ENCODE data around the gene NSFL1C. TPM values are rescaled to one million over a fixed set of nuclear protein-coding genes. Genes with fewer than 3 reads are reported as not detected.

NSFL1C gene
- total RNA-seq, 3 donors from 2014 or later = 70.3 to 84.1 (median 80.0) TPM

DNA sequence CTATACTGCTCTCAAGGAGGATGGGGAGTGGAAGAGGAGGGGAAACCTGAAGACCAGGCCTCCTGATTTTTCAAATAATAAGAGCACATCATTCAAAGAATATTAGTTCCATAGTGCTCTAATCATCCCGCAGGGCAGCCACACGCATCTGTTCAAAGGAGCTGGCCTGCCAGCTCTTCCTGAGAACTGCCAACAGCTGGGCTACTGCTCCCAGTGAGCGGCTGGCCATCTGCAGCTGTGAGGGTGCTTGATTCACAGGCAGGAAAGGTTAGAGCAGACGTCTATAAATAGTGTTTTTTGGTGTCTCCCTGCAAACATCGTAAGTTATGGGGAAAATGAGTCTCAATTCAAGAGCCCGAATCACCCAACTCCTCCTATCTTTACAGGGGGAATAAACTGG is 17.3 kb downstream of the NSFL1C start:
- TF ChIP-seq, protein P1, sequence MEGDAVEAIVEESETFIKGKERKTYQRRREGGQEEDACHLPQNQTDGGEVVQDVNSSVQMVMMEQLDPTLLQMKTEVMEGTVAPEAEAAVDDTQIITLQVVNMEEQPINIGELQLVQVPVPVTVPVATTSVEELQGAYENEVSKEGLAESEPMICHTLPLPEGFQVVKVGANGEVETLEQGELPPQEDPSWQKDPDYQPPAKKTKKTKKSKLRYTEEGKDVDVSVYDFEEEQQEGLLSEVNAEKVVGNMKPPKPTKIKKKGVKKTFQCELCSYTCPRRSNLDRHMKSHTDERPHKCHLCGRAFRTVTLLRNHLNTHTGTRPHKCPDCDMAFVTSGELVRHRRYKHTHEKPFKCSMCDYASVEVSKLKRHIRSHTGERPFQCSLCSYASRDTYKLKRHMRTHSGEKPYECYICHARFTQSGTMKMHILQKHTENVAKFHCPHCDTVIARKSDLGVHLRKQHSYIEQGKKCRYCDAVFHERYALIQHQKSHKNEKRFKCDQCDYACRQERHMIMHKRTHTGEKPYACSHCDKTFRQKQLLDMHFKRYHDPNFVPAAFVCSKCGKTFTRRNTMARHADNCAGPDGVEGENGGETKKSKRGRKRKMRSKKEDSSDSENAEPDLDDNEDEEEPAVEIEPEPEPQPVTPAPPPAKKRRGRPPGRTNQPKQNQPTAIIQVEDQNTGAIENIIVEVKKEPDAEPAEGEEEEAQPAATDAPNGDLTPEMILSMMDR (IDR thresholded peaks at IDR 0.05) = no peak
- ATAC-seq = no peak
- no peak for DNase-seq
- Histone ChIP-seq H3K9me3 (no peaks in the 10 kb centered on the region), H3K4me1 (ENCODE audit: low read depth) (no peaks in the 10 kb centered on the region), H3K4me3 (no peak overlapping the region), H3K36me3 (ENCODE audit: low read depth) (peaks cover 34% of the 10 kb centered on the region)
- intact Hi-C loops (cut with DNase I, micrococcal nuclease) = no loop called here

DNA sequence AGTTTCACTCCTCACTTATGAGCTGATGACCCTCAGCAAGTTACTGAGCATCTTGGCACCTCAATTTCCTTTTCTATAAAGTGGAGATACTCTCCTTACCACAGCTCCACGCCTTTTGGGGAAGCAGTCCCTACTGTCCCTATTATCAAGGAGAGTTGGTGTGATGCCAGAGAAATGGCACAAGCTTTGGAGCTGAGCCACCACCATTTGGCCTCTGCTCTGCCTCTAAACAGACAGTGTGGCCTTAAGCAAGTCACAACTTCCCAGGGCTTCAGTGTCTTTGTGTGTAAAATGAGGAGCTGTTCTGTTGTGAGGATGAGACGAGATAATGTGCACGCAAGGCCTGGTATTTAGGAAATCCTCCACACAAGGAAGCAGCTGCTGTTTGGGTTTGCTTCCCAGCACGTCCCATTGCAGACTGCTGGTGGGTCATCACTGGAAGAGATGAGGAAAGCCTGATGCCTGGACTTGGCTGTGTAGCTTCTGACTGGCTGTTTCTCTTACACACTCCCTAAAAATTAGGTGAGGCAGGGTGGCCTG is 18.5 kb downstream of the NSFL1C start:
- intact Hi-C loops (cut with DNase I, micrococcal nuclease) = no loop called here
- TF ChIP-seq, protein P1 (IDR thresholded peaks at IDR 0.05) = no peak
- DNase-seq = no peak

GRCh38 chr20:1446536-1446935 is 20.1 kb downstream of the NSFL1C start:
- ATAC-seq = no peak
- TF ChIP-seq, protein P1 (IDR thresholded peaks at IDR 0.05) = no peak
- H3K9me3 ChIP-seq = no peaks in the 10 kb centered on the region
- H3K4me1 ChIP-seq (ENCODE audit: low read depth) = no peaks in the 10 kb centered on the region
- no peak overlapping the region for H3K4me3 ChIP-seq
- intact Hi-C loops (cut with DNase I, micrococcal nuclease) = no loop called here
- DNase-seq = no peak
- peaks cover 34% of the 10 kb centered on the region for H3K36me3 ChIP-seq (ENCODE audit: low read depth)

More for the DNA sequence above, 18.5 kb downstream of the NSFL1C start:
- Histone ChIP-seq H3K4me3 (no peak overlapping the region), H3K36me3 (ENCODE audit: low read depth) (peaks cover 38% of the 10 kb centered on the region), H3K4me1 (ENCODE audit: low read depth) (no peaks in the 10 kb centered on the region), H3K9me3 (no peaks in the 10 kb centered on the region)
- no peak for ATAC-seq

GRCh38 chr20:1443085-1443484 is 23.6 kb downstream of the NSFL1C start:
- intact Hi-C loops (cut with DNase I, micrococcal nuclease) = no loop called here
- H3K36me3 ChIP-seq (ENCODE audit: low read depth) = peaks cover 18% of the 10 kb centered on the region
- ATAC-seq (no peak), DNase-seq (no peak)
- TF ChIP-seq, protein P1 (IDR thresholded peaks at IDR 0.05) = no peak
- peaks cover 2% of the 10 kb centered on the region for H3K4me1 ChIP-seq (ENCODE audit: low read depth)
- H3K4me3 ChIP-seq = no peak overlapping the region
- H3K9me3 ChIP-seq = no peaks in the 10 kb centered on the region

DNA sequence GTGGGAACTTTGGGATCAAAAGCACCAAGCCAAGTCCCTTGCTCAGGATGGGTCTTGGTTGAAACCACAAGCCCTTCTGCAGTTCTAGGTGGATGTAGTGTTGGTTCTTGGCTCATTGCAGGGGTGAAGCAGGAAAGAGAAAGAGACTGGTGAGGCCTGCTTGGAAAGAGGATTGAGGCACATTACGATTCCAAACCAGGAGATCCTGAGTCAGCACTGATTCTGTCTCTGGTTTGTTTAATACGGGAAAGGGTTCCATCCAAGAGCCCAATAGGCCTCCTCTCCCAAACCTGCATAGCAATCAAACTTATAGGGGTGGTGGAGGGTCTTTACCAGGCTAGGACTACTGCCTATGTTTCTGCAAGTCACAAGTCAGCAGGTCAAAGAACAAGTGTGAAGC is 24.3 kb downstream of the NSFL1C start:
- Histone ChIP-seq H3K36me3 (ENCODE audit: low read depth) (peaks cover 18% of the 10 kb centered on the region), H3K4me1 (ENCODE audit: low read depth) (peaks cover 2% of the 10 kb centered on the region), H3K9me3 (no peaks in the 10 kb centered on the region), H3K4me3 (no peak overlapping the region)
- intact Hi-C loops (cut with DNase I, micrococcal nuclease) = no loop called here
- ATAC-seq = no peak
- TF ChIP-seq, protein P1 (IDR thresholded peaks at IDR 0.05) = no peak
- DNase-seq = no peak

DNA sequence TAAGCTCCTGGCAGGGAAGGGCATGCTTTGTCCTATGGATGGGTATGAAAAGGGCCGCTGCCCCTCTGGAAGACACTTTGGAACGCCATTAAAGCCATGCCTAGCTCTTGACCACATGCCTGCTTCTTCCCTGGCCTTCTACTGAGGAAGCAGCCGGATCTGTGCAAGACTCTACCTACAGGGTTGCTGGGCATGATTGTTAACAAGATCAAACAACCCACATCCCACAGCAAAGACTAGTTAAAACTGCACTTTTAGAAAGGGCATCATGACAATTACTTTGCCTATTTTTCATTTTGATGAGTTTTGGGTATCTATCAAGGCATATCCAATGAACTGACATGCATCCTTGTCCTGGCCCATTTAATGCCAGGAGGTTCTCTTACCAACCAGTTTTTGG is 25.5 kb downstream of the NSFL1C start:
- TF ChIP-seq, protein P1 (IDR thresholded peaks at IDR 0.05) = no peak
- Histone ChIP-seq H3K36me3 (ENCODE audit: low read depth) (peaks cover 18% of the 10 kb centered on the region), H3K9me3 (no peaks in the 10 kb centered on the region), H3K4me1 (ENCODE audit: low read depth) (peaks cover 2% of the 10 kb centered on the region), H3K4me3 (no peak overlapping the region)
- ATAC-seq (no peak), DNase-seq (no peak)
- intact Hi-C loops (cut with DNase I, micrococcal nuclease) = no loop called here
